ENCODE results near the gene ADGRD2. TPM values are rescaled to one million over a fixed set of nuclear protein-coding genes. Genes with fewer than 3 reads are reported as not detected.

The ADGRD2 gene
- total RNA-seq, 1 donor from 2014 or later: not detected

- Histone ChIP-seq H3K36me3 (ENCODE audit: control insufficient read depth, insufficient read depth, low read length) (no peaks in the 10 kb centered on the region), H3K4me3 (ENCODE audit: low read depth, low read length) (no peak overlapping the region), H3K27me3 (ENCODE audit: control insufficient read depth, insufficient read depth, low read length) (peaks cover 20% of the 10 kb centered on the region)
- FAIRE-seq: no peak
- no peak for TF ChIP-seq CTCF (IDR thresholded peaks at IDR 0.05; ENCODE audit: insufficient read depth, low read length, severe bottlenecking)
- DNase-seq (ENCODE audit: low read depth): no peak
Measured at GRCh38 chr9:124475158-124475867, 25.1 kb downstream of the ADGRD2 start.

GRCh38 chr9:124475868-124476690, 25.8 kb downstream of the ADGRD2 start:
- H3K36me3 ChIP-seq (ENCODE audit: control insufficient read depth, insufficient read depth, low read length): no peaks in the 10 kb centered on the region
- peaks cover 20% of the 10 kb centered on the region for H3K27me3 ChIP-seq (ENCODE audit: control insufficient read depth, insufficient read depth, low read length)
- no peak for TF ChIP-seq CTCF (IDR thresholded peaks at IDR 0.05; ENCODE audit: insufficient read depth, low read length, severe bottlenecking)
- H3K4me3 ChIP-seq (ENCODE audit: low read depth, low read length): no peak overlapping the region
- no peak for DNase-seq (ENCODE audit: low read depth)
- no peak for FAIRE-seq

- Histone ChIP-seq H3K4me3 (ENCODE audit: low read depth, low read length) (no peak overlapping the region), H3K27me3 (ENCODE audit: control insufficient read depth, insufficient read depth, low read length) (peaks cover 22% of the 10 kb centered on the region), H3K36me3 (ENCODE audit: control insufficient read depth, insufficient read depth, low read length) (no peaks in the 10 kb centered on the region)
- DNase-seq (ENCODE audit: low read depth): no peak
- FAIRE-seq: no peak
- TF ChIP-seq CTCF (IDR thresholded peaks at IDR 0.05; ENCODE audit: insufficient read depth, low read length, severe bottlenecking): no peak
Measured at GRCh38 chr9:124477211-124477647, 27.0 kb downstream of the ADGRD2 start.

- H3K36me3 ChIP-seq (ENCODE audit: control insufficient read depth, insufficient read depth, low read length): no peaks in the 10 kb centered on the region
- FAIRE-seq (no peak), DNase-seq (ENCODE audit: low read depth) (no peak)
- peaks cover 21% of the 10 kb centered on the region for H3K27me3 ChIP-seq (ENCODE audit: control insufficient read depth, insufficient read depth, low read length)
- H3K4me3 ChIP-seq (ENCODE audit: low read depth, low read length): no peak overlapping the region
- no peak for TF ChIP-seq CTCF (IDR thresholded peaks at IDR 0.05; ENCODE audit: insufficient read depth, low read length, severe bottlenecking)
Measured at GRCh38 chr9:124477648-124478285, 27.5 kb downstream of the ADGRD2 start.

GRCh38 chr9:124478354-124478753, 28.1 kb downstream of the ADGRD2 start:
- TF ChIP-seq CTCF (IDR thresholded peaks at IDR 0.05; ENCODE audit: insufficient read depth, low read length, severe bottlenecking): no peak
- no peak overlapping the region for H3K4me3 ChIP-seq (ENCODE audit: low read depth, low read length)
- H3K27me3 ChIP-seq (ENCODE audit: control insufficient read depth, insufficient read depth, low read length): peaks cover 20% of the 10 kb centered on the region
- DNase-seq (ENCODE audit: low read depth) (no peak), FAIRE-seq (no peak)
- no peaks in the 10 kb centered on the region for H3K36me3 ChIP-seq (ENCODE audit: control insufficient read depth, insufficient read depth, low read length)
